Stomach (tissue), 4 donors: Measurements from ENCODE around the gene ARID3B.

Experiments
- EP300 ChIP-seq: sonication (generic); formaldehyde crosslinking; IDR thresholded peaks from one replicate; pipeline ENCODE4 v1.6.1; 2017; ENCODE audit warnings: antibody characterized with exemption
- POLR2AphosphoS5 ChIP-seq, 3 donors: sonication (generic); formaldehyde crosslinking; IDR thresholded peaks; one replicate each; pipeline ENCODE4 v1.6.1; 2016; ENCODE audit warnings: antibody characterized with exemption in 3 of 3
- TF ChIP-seq, protein P1 (sequence below), 7 experiments: fragments of 450-650 bp in 4 of 7; fragments of 200-600 bp in 3 of 7; sonication (generic) in 3 of 7; IDR thresholded peaks; one replicate each; pipeline ENCODE4 v1.5.1; 2016 to 2019; ENCODE audit warnings: antibody characterized with exemption in 7 of 7, control low read depth in 2 of 7, mild to moderate bottlenecking in 1 of 7

DNA sequence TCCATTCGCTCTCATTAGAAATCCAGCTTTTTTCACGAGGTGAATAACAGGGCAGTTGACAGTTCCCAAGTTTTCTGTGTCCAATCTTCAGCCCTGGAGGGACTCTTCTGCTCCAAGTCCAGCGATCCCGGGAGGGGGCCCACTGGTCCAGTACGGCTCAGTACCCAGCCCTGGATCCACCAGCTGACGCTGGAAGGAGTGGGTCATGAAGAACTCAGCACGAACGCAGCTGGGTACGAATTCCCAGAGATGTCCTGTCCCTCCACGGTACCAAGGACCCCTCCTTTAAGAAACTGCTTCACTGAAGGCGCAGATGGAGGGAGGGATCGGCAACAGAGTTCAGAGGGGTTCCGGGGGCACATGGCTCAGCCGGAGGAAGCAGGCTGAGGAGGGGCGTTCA is 58.1 kb downstream of the ARID3B start:
- TF ChIP-seq, protein P1, sequence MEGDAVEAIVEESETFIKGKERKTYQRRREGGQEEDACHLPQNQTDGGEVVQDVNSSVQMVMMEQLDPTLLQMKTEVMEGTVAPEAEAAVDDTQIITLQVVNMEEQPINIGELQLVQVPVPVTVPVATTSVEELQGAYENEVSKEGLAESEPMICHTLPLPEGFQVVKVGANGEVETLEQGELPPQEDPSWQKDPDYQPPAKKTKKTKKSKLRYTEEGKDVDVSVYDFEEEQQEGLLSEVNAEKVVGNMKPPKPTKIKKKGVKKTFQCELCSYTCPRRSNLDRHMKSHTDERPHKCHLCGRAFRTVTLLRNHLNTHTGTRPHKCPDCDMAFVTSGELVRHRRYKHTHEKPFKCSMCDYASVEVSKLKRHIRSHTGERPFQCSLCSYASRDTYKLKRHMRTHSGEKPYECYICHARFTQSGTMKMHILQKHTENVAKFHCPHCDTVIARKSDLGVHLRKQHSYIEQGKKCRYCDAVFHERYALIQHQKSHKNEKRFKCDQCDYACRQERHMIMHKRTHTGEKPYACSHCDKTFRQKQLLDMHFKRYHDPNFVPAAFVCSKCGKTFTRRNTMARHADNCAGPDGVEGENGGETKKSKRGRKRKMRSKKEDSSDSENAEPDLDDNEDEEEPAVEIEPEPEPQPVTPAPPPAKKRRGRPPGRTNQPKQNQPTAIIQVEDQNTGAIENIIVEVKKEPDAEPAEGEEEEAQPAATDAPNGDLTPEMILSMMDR (IDR thresholded peaks at IDR 0.05): no peak
- no peak for TF ChIP-seq EP300
- TF ChIP-seq POLR2AphosphoS5 (IDR thresholded peaks at IDR 0.05): no peak
